HTERT RPE-1 (cell line): ENCODE measurements around the gene FBLN2.

Experiments used
- in situ Hi-C: fragments of 300-500 bp; cut with MboI; formaldehyde crosslinking; loops from 4 replicates; pipeline ENCODE4 v1.14.3; 2020; ENCODE audit warnings: low sequenced_read_pairs

FBLN2 gene

GRCh38 chr3:13596426-13597205 lies 47.7 kb downstream of the FBLN2 start:
- in situ Hi-C loops, result no loop called here

- in situ Hi-C loops, result no loop called here
Measured at GRCh38 chr3:13597661-13598060, 48.7 kb downstream of the FBLN2 start.

GRCh38 chr3:13598201-13598600 lies 49.3 kb downstream of the FBLN2 start:
- in situ Hi-C loops, result no loop called here

GRCh38 chr3:13598926-13599886 lies 50.3 kb downstream of the FBLN2 start:
- in situ Hi-C loops, result no loop called here

- in situ Hi-C loops, result no loop called here
Measured at GRCh38 chr3:13599887-13600450, 51.0 kb downstream of the FBLN2 start.

GRCh38 chr3:13600950-13601691 lies 52.2 kb downstream of the FBLN2 start:
- in situ Hi-C loops, result no loop called here

GRCh38 chr3:13601692-13602080 lies 52.8 kb downstream of the FBLN2 start:
- in situ Hi-C loops, result no loop called here

- in situ Hi-C loops, result no loop called here
Measured at GRCh38 chr3:13605555-13605954, 56.6 kb downstream of the FBLN2 start.

- in situ Hi-C loops, result no loop called here
Measured at GRCh38 chr3:13607821-13608597, 59.1 kb downstream of the FBLN2 start.

- in situ Hi-C loops, result no loop called here
Measured at GRCh38 chr3:13608969-13609725, 60.2 kb downstream of the FBLN2 start.

- in situ Hi-C loops, result no loop called here
Measured at GRCh38 chr3:13610006-13610570, 61.2 kb downstream of the FBLN2 start.

- in situ Hi-C loops, result no loop called here
Measured at GRCh38 chr3:13611221-13611620, 62.3 kb downstream of the FBLN2 start.

GRCh38 chr3:13612829-13613228 lies 63.9 kb downstream of the FBLN2 start:
- in situ Hi-C loops, result no loop called here

GRCh38 chr3:13613343-13614190 lies 64.6 kb downstream of the FBLN2 start:
- in situ Hi-C loops, result no loop called here

- in situ Hi-C loops, result no loop called here
Measured at GRCh38 chr3:13614607-13615006, 65.7 kb downstream of the FBLN2 start.

- in situ Hi-C loops, result no loop called here
Measured at GRCh38 chr3:13615019-13615528, 66.1 kb downstream of the FBLN2 start.

- in situ Hi-C loops, result no loop called here
Measured at GRCh38 chr3:13616359-13616758, 67.4 kb downstream of the FBLN2 start.
